ENCODE data around the gene GPR15.

DNA sequence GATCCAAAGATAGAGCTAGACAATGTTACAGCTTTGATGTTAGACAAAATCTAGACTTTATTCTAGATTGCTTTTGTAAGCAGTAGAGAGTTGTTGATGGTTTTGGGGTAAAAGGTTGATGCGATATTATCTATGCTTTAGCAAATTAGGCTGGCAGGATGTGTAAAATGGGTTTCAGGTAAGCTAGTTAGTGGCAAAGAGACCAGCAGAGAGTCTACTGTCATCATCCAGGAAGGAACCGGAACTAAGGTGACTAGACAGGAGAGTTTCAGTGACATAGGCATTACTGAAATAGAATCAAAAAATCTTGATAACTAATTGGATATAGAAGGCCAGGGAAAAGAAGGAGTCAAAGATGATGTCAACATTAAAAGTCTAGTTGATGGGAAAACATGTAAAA lies 23.2 kb upstream of the GPR15 start:
- TF ChIP-seq, protein P1, sequence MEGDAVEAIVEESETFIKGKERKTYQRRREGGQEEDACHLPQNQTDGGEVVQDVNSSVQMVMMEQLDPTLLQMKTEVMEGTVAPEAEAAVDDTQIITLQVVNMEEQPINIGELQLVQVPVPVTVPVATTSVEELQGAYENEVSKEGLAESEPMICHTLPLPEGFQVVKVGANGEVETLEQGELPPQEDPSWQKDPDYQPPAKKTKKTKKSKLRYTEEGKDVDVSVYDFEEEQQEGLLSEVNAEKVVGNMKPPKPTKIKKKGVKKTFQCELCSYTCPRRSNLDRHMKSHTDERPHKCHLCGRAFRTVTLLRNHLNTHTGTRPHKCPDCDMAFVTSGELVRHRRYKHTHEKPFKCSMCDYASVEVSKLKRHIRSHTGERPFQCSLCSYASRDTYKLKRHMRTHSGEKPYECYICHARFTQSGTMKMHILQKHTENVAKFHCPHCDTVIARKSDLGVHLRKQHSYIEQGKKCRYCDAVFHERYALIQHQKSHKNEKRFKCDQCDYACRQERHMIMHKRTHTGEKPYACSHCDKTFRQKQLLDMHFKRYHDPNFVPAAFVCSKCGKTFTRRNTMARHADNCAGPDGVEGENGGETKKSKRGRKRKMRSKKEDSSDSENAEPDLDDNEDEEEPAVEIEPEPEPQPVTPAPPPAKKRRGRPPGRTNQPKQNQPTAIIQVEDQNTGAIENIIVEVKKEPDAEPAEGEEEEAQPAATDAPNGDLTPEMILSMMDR (IDR thresholded peaks at IDR 0.05) = no peak
- no peak for TF ChIP-seq POLR2A (IDR thresholded peaks at IDR 0.05)
